Neural progenitor cell (in vitro differentiated cells): Measurements from ENCODE around the gene GUCY2D.

Source experiments
- CTCF ChIP-seq: fragments of 200-600 bp; sonication (generic); IDR thresholded peaks from 2 replicates; pipeline ENCODE4 v1.5.1; 2017; ENCODE audit warnings: antibody characterized with exemption, mild to moderate bottlenecking
- EZH2 ChIP-seq: fragments of 200-600 bp; sonication (generic); IDR thresholded peaks from 2 replicates; pipeline ENCODE4 v1.6.1; 2017; ENCODE audit warnings: antibody characterized with exemption, mild to moderate bottlenecking, moderate library complexity
- EZH2phosphoT487 ChIP-seq: fragments of 200-600 bp; sonication (generic); IDR thresholded peaks from 2 replicates; pipeline ENCODE4 v1.6.1; 2017; ENCODE audit warnings: antibody characterized with exemption

- TF ChIP-seq CTCF = no peak
- TF ChIP-seq EZH2phosphoT487 = no peak
- TF ChIP-seq EZH2 = no peak
These were observed 45.8 kb downstream of the GUCY2D start for GRCh38 chr17:8048236-8048635.
